ENCODE measurements around the gene WDR86. TPM values are rescaled to one million over a fixed set of nuclear protein-coding genes. Genes with fewer than 3 reads are reported as not detected.

The WDR86 gene
- polyA plus RNA-seq, 1 experiment = 0.04 TPM

- CTCF ChIA-PET = interaction anchor here (0.6 to 7.0 kb wide), 22 partner anchors 8 to 391 kb away, joined by 3 to 148 read pairs (median 4); no protein-coding TSS in a partner anchor
- POLR2A ChIA-PET = no interaction called here
- TF ChIP-seq CTCF (IDR thresholded peaks at IDR 0.05; ENCODE audit: insufficient read depth, low read depth, low read length) = peak; percentile 98
These were observed 41.7 kb downstream of the WDR86 start for GRCh38 chr7:151368136-151368571.

GRCh38 chr7:151367284-151367683, 42.6 kb downstream of the WDR86 start:
- ChIA-PET CTCF (interaction anchor here (0.5 to 7.0 kb wide), 17 partner anchors 8 to 393 kb away, joined by 3 to 148 read pairs (median 5); partner anchors contain the start of gene NUB1), POLR2A (no interaction called here)
- DNase-seq (ENCODE audit: low read depth) = no peak

More at GRCh38 chr7:151368136-151368571, 41.7 kb downstream of the WDR86 start:
- Histone ChIP-seq H3K27me3 (ENCODE audit: control insufficient read depth, insufficient read depth, low read length) (no peaks in the 10 kb centered on the region), H3K36me3 (ENCODE audit: control insufficient read depth, insufficient read depth, low read length) (peaks cover 7% of the 10 kb centered on the region), H3K4me3 (ENCODE audit: low read depth, low read length) (no peak overlapping the region)
- no peak for DNase-seq (ENCODE audit: low read depth)

GRCh38 chr7:151366880-151367222, 43.0 kb downstream of the WDR86 start:
- H3K4me3 ChIP-seq (ENCODE audit: low read depth, low read length) = no peak overlapping the region
- ChIA-PET POLR2A (no interaction called here), CTCF (interaction anchor here (0.5 to 7.0 kb wide), 23 partner anchors 9 to 1598 kb away, joined by 3 to 148 read pairs (median 4); partner anchors contain the start of gene NUB1)
- peak; percentile 70 for DNase-seq (ENCODE audit: low read depth)
- H3K36me3 ChIP-seq (ENCODE audit: control insufficient read depth, insufficient read depth, low read length) = peaks cover 9% of the 10 kb centered on the region
- no peak for TF ChIP-seq CTCF (IDR thresholded peaks at IDR 0.05; ENCODE audit: insufficient read depth, low read depth, low read length)
- H3K27me3 ChIP-seq (ENCODE audit: control insufficient read depth, insufficient read depth, low read length) = no peaks in the 10 kb centered on the region

More at GRCh38 chr7:151367284-151367683, 42.6 kb downstream of the WDR86 start:
- Histone ChIP-seq H3K4me3 (ENCODE audit: low read depth, low read length) (no peak overlapping the region), H3K27me3 (ENCODE audit: control insufficient read depth, insufficient read depth, low read length) (no peaks in the 10 kb centered on the region), H3K36me3 (ENCODE audit: control insufficient read depth, insufficient read depth, low read length) (peaks cover 9% of the 10 kb centered on the region)
- TF ChIP-seq CTCF (IDR thresholded peaks at IDR 0.05; ENCODE audit: insufficient read depth, low read depth, low read length) = no peak

- ChIA-PET POLR2A (no interaction called here), CTCF (interaction anchor here (0.6 to 7.0 kb wide), 20 partner anchors 9 to 1599 kb away, joined by 3 to 148 read pairs (median 4); partner anchors contain the start of gene NUB1)
- no peak for DNase-seq (ENCODE audit: low read depth)
- no peaks in the 10 kb centered on the region for H3K27me3 ChIP-seq (ENCODE audit: control insufficient read depth, insufficient read depth, low read length)
- H3K36me3 ChIP-seq (ENCODE audit: control insufficient read depth, insufficient read depth, low read length) = peaks cover 8% of the 10 kb centered on the region
- no peak for TF ChIP-seq CTCF (IDR thresholded peaks at IDR 0.05; ENCODE audit: insufficient read depth, low read depth, low read length)
- no peak overlapping the region for H3K4me3 ChIP-seq (ENCODE audit: low read depth, low read length)
These were observed 43.5 kb downstream of the WDR86 start for GRCh38 chr7:151366166-151366879.

- no peak overlapping the region for H3K4me3 ChIP-seq (ENCODE audit: low read depth, low read length)
- DNase-seq (ENCODE audit: low read depth) = no peak
- CTCF ChIA-PET = interaction anchor here (2.8 to 3.7 kb wide), 2 partner anchors 12 to 85 kb away, joined by 17 to 20 read pairs; no protein-coding TSS in a partner anchor
- H3K27me3 ChIP-seq (ENCODE audit: control insufficient read depth, insufficient read depth, low read length) = no peaks in the 10 kb centered on the region
- no peak for TF ChIP-seq CTCF (IDR thresholded peaks at IDR 0.05; ENCODE audit: insufficient read depth, low read depth, low read length)
- peaks cover 7% of the 10 kb centered on the region for H3K36me3 ChIP-seq (ENCODE audit: control insufficient read depth, insufficient read depth, low read length)
- POLR2A ChIA-PET = no interaction called here
These were observed 46.7 kb downstream of the WDR86 start for GRCh38 chr7:151363182-151363581.
